Measurements from ENCODE around the gene TMEM54. TPM values are rescaled to one million over a fixed set of nuclear protein-coding genes. Genes with fewer than 3 reads are reported as not detected.

TMEM54 gene
- total and polyA plus RNA-seq, 2 donors (not counting 1 experiment from before 2014, with no cell fraction given) = 0.13 TPM; not detected in 1

GRCh38 chr1:32925403-32926162 lies 24.4 kb upstream of the TMEM54 start:
- Histone ChIP-seq H2AFZ (ENCODE audit: insufficient read depth, low read depth, low read length, poor library complexity, severe bottlenecking) (peak overlapping the region; percentile 50), H3K27ac (ENCODE audit: low read length in 2 of 2) (no peak overlapping the region), H3K4me2 (replicated peaks; ENCODE audit: low read depth, low read length, poor library complexity, severe bottlenecking) (peak overlapping the region; percentile 52), H3K79me2 (ENCODE audit: control insufficient read depth, insufficient read depth, low read length) (no peaks in the 10 kb centered on the region), H3K4me3 (ENCODE audit: control extremely low read depth in 1 of 5, extremely low read depth in 1 of 5, insufficient read depth in 1 of 5, low read depth in 2 of 5, low read length in 4 of 5) (no peak overlapping the region), H3K4me1 (ENCODE audit: control insufficient read depth in 2 of 2, insufficient read depth in 2 of 2, low read length in 2 of 2) (peaks cover 18 to 22% of the 10 kb centered on the region in 2 donors), H3K36me3 (replicated peaks in 1 of 2; ENCODE audit: control extremely low read depth in 1 of 2, control insufficient read depth in 1 of 2, extremely low read depth in 1 of 2, insufficient read depth in 2 of 2, low read length in 1 of 2) (no peaks in the 10 kb centered on the region), H4K20me1 (ENCODE audit: control insufficient read depth, insufficient read depth, low read length, poor library complexity, severe bottlenecking) (no peaks in the 10 kb centered on the region), H3K9me3 (ENCODE audit: control extremely low read depth in 1 of 3, control insufficient read depth in 2 of 3, insufficient read depth in 1 of 3, low read length in 2 of 3) (peaks cover 0 to 2% (median 0%) of the 10 kb centered on the region in 3 donors), H3K27me3 (replicated peaks in 1 of 4; ENCODE audit: control extremely low read depth in 1 of 4, control insufficient read depth in 3 of 4, insufficient read depth in 4 of 4, low read length in 3 of 4) (peaks cover 0 to 46% (median 27%) of the 10 kb centered on the region in 4 experiments), H3K9ac (ENCODE audit: low read length) (no peak overlapping the region)
- 15% methylated on average over 17 of the region's 24 CpGs for WGBS (ENCODE audit: insufficient coverage)
- TF ChIP-seq EZH2 (IDR thresholded peaks at IDR 0.05; ENCODE audit: borderline replicate concordance, insufficient read depth, low read depth, low read length, poor library complexity, severe bottlenecking) = no peak
- TF ChIP-seq, protein P1, sequence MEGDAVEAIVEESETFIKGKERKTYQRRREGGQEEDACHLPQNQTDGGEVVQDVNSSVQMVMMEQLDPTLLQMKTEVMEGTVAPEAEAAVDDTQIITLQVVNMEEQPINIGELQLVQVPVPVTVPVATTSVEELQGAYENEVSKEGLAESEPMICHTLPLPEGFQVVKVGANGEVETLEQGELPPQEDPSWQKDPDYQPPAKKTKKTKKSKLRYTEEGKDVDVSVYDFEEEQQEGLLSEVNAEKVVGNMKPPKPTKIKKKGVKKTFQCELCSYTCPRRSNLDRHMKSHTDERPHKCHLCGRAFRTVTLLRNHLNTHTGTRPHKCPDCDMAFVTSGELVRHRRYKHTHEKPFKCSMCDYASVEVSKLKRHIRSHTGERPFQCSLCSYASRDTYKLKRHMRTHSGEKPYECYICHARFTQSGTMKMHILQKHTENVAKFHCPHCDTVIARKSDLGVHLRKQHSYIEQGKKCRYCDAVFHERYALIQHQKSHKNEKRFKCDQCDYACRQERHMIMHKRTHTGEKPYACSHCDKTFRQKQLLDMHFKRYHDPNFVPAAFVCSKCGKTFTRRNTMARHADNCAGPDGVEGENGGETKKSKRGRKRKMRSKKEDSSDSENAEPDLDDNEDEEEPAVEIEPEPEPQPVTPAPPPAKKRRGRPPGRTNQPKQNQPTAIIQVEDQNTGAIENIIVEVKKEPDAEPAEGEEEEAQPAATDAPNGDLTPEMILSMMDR (IDR thresholded peaks at IDR 0.05) = no peak
- H3K27me3 Mint-ChIP-seq = peaks cover 60% of the 10 kb centered on the region
- POLR2A ChIA-PET = interaction anchor here (0.6 kb wide), 1 partner anchor 247 kb away, joined by 5 read pairs; no protein-coding TSS in a partner anchor
- peaks cover 17% of the 10 kb centered on the region for H3K4me1 Mint-ChIP-seq
- H3K4me3 Mint-ChIP-seq = peak overlapping the region; percentile 17
- ATAC-seq (ENCODE audit: low read depth) (peak; percentile 47), DNase-seq (peak; percentile 50)
- H3K9me3 Mint-ChIP-seq (ENCODE audit: insufficient read depth) = peaks cover 5% of the 10 kb centered on the region
- intact Hi-C loops (cut with micrococcal nuclease) = no loop called here
- no peak overlapping the region for H3K27ac Mint-ChIP-seq
- CTCF ChIA-PET = interaction anchor here (0.7 to 3.5 kb wide), 10 partner anchors 12 to 370 kb away, joined by 3 to 24 read pairs (median 4); no protein-coding TSS in a partner anchor

DNA sequence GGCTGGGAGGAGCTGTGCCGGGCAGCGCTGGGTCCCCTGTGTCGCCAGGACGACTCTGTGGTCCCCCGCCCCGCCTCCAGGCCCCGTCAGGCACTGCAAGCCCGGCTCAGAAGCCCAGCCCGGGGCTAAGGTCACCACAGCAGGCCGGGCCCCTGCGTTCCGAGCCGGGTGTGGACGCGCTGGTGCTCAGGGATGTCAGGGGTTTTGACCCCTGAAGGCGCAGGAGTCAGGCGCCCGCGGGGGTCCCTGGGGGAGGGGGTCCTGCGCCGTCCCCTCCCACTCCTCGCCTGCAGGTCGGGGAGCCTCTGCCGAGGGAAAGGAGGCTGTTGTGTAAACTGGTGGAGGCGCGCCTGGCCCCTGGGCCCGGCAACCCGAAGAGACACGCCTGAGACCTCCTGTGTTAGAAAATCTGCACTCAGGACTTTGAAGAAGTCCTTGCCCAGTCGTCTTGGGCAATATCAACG lies 23.7 kb upstream of the TMEM54 start:
- no peak overlapping the region for H3K27ac Mint-ChIP-seq
- TF ChIP-seq, protein P1 (IDR thresholded peaks at IDR 0.05) = no peak
- no peak for TF ChIP-seq EZH2 (IDR thresholded peaks at IDR 0.05; ENCODE audit: borderline replicate concordance, insufficient read depth, low read depth, low read length, poor library complexity, severe bottlenecking)
- Histone ChIP-seq H3K9ac (ENCODE audit: low read length) (no peak overlapping the region), H3K27ac (ENCODE audit: low read length in 2 of 2) (no peak overlapping the region), H3K4me3 (ENCODE audit: control extremely low read depth in 1 of 5, extremely low read depth in 1 of 5, insufficient read depth in 1 of 5, low read depth in 2 of 5, low read length in 4 of 5) (no peak overlapping the region), H3K9me3 (ENCODE audit: control extremely low read depth in 1 of 3, control insufficient read depth in 2 of 3, insufficient read depth in 1 of 3, low read length in 2 of 3) (peaks cover 0 to 2% (median 0%) of the 10 kb centered on the region in 3 donors), H3K27me3 (replicated peaks in 1 of 4; ENCODE audit: control extremely low read depth in 1 of 4, control insufficient read depth in 3 of 4, insufficient read depth in 4 of 4, low read length in 3 of 4) (peaks cover 0 to 52% (median 29%) of the 10 kb centered on the region in 4 experiments), H3K4me1 (ENCODE audit: control insufficient read depth in 2 of 2, insufficient read depth in 2 of 2, low read length in 2 of 2) (peaks cover 18 to 22% of the 10 kb centered on the region in 2 donors), H3K4me2 (replicated peaks; ENCODE audit: low read depth, low read length, poor library complexity, severe bottlenecking) (peak overlapping the region; percentile 52), H3K79me2 (ENCODE audit: control insufficient read depth, insufficient read depth, low read length) (no peaks in the 10 kb centered on the region), H4K20me1 (ENCODE audit: control insufficient read depth, insufficient read depth, low read length, poor library complexity, severe bottlenecking) (no peaks in the 10 kb centered on the region), H2AFZ (ENCODE audit: insufficient read depth, low read depth, low read length, poor library complexity, severe bottlenecking) (peak overlapping the region; percentile 23), H3K36me3 (replicated peaks in 1 of 2; ENCODE audit: control extremely low read depth in 1 of 2, control insufficient read depth in 1 of 2, extremely low read depth in 1 of 2, insufficient read depth in 2 of 2, low read length in 1 of 2) (no peaks in the 10 kb centered on the region)
- ChIA-PET CTCF (interaction anchor here (0.7 to 3.5 kb wide), 9 partner anchors 8 to 370 kb away, joined by 3 to 24 read pairs (median 4); no protein-coding TSS in a partner anchor), POLR2A (no interaction called here)
- intact Hi-C loops (cut with micrococcal nuclease) = no loop called here
- WGBS (ENCODE audit: insufficient coverage) = 4% methylated on average over 26 of the region's 31 CpGs
- H3K4me1 Mint-ChIP-seq = peaks cover 17% of the 10 kb centered on the region
- H3K9me3 Mint-ChIP-seq (ENCODE audit: insufficient read depth) = peaks cover 5% of the 10 kb centered on the region
- peak; percentile 36 for DNase-seq
- peak overlapping the region; percentile 17 for H3K4me3 Mint-ChIP-seq
- ATAC-seq (ENCODE audit: low read depth) = peak; percentile 41
- H3K27me3 Mint-ChIP-seq = peaks cover 65% of the 10 kb centered on the region
